ENCODE results near the gene OR6C75. TPM values are rescaled to one million over a fixed set of nuclear protein-coding genes. Genes with fewer than 3 reads are reported as not detected.
A peak's percentile ranks its signal among the peaks of the same experiment; 100 is the strongest.

Gene OR6C75
- total and polyA plus RNA-seq, 9 of the 15 experiments (the other 6 are each of a cell fraction or from before 2014, with no cell fraction given), result not detected

- H3K4me2 ChIP-seq (ENCODE audit: insufficient read depth, low read length), result no peak overlapping the region
- H3K4me1 ChIP-seq (replicated peaks in 1 of 2; ENCODE audit: control insufficient read depth in 2 of 2, insufficient read depth in 2 of 2, low read length in 2 of 2), result peaks cover 0 to 10% of the 10 kb centered on the region in 2 experiments; a peak in 3 of 5 replicates
- no peak for DNase-seq (ENCODE audit: extremely low read depth in 1 of 4, low spot score in 3 of 4)
- intact Hi-C loops (cut with micrococcal nuclease), result no loop called here
- TF ChIP-seq MECOM (CRISPR knock-in tag; IDR thresholded peaks at IDR 0.05), result no peak
- TF ChIP-seq ZNF316 (IDR thresholded peaks at IDR 0.05), result 0 out of 2 replicates have a peak, but pooled peaks have one; percentile 6
- no peak overlapping the region for H2AFZ ChIP-seq (ENCODE audit: low read depth, low read length)
- in situ Hi-C loops (cut with MboI), result no loop called here
- BruUV-seq (replicated peaks), result no TSS peak
- no peak overlapping the region for H3K4me3 ChIP-seq
- 17% methylated on average over 1 of the region's 1 CpG for WGBS (ENCODE audit: insufficient coverage, low coverage, missing lambda C conversion rate)
- H3K27me3 ChIP-seq (ENCODE audit: control insufficient read depth in 2 of 2, insufficient read depth in 2 of 2, low read length in 2 of 2), result no peaks in the 10 kb centered on the region; a peak in 1 of 5 replicates
- H3K36me3 ChIP-seq (ENCODE audit: control insufficient read depth, insufficient read depth, low read length), result no peaks in the 10 kb centered on the region
- ATAC-seq, result no peak
- no peak for FAIRE-seq
- H4K20me1 ChIP-seq (replicated peaks; ENCODE audit: control insufficient read depth, insufficient read depth, low read length), result no peaks in the 10 kb centered on the region
- ChIA-PET CTCF (ENCODE audit: low intra/inter-chr PET ratio) (no interaction called here), POLR2A (no interaction called here)
- no peaks in the 10 kb centered on the region for H3K9me3 ChIP-seq (replicated peaks; ENCODE audit: control insufficient read depth, insufficient read depth, low read depth, low read length)
- no peak overlapping the region for H3K27ac ChIP-seq (ENCODE audit: extremely low read depth, low read depth, low read length)
- no peaks in the 10 kb centered on the region for H3K9me1 ChIP-seq (ENCODE audit: control insufficient read depth, insufficient read depth, low read length)
- no peaks in the 10 kb centered on the region for H3K79me2 ChIP-seq (ENCODE audit: control insufficient read depth, insufficient read depth, low read length)
- H3K9ac ChIP-seq (ENCODE audit: insufficient read depth in 1 of 2, low read depth in 2 of 2, low read length in 2 of 2), result no peak overlapping the region
These were observed 54.2 kb downstream of the OR6C75 start for GRCh38 chr12:55416961-55417360.

Other genes with a start within 250 kb of the OR6C75 start
Only the 7 nearest of the 13 such genes appear.
- not detected in 2 replicates for gene OR6C6, start 66.4 kb upstream of the OR6C75 start, total RNA-seq (2014; rRNA removed)
- gene OR6C6, start 66.4 kb upstream of the OR6C75 start, total RNA-seq (2014; rRNA removed; fragmentation: Illumina TruSeq; extraction: Trizol), result not detected in 2 replicates
- gene OR6C6, start 66.4 kb upstream of the OR6C75 start, total RNA-seq (2015; rRNA removed; fragmentation: Illumina TruSeq; extraction: Trizol), result not detected in 2 replicates
- not detected in 2 replicates for gene OR6C6, start 66.4 kb upstream of the OR6C75 start, total RNA-seq (2021)
- gene OR6C6, start 66.4 kb upstream of the OR6C75 start, polyA plus RNA-seq (2011; rRNA removed), result not detected in 2 replicates
- not detected in 2 replicates for gene OR6C6, start 66.4 kb upstream of the OR6C75 start, polyA plus RNA-seq (2014; fragmentation: Illumina TruSeq; extraction: Trizol)
- not detected for gene OR6C6, start 66.4 kb upstream of the OR6C75 start, polyA plus RNA-seq (2014; fragmentation: Nextera tagmentation; extraction: Ambion mirVana)
- not detected in 2 replicates for gene OR6C6, start 66.4 kb upstream of the OR6C75 start, polyA plus RNA-seq (2014; rRNA removed)
- gene OR6C1, start 48.6 kb upstream of the OR6C75 start, total RNA-seq (2014; rRNA removed), result not detected in 2 replicates
- not detected in 2 replicates for gene OR6C1, start 48.6 kb upstream of the OR6C75 start, total RNA-seq (2014; rRNA removed; fragmentation: Illumina TruSeq; extraction: Trizol)
- gene OR6C1, start 48.6 kb upstream of the OR6C75 start, total RNA-seq (2015; rRNA removed; fragmentation: Illumina TruSeq; extraction: Trizol), result not detected in 2 replicates
- not detected in 2 replicates for gene OR6C1, start 48.6 kb upstream of the OR6C75 start, total RNA-seq (2021)
- not detected in 2 replicates for gene OR6C1, start 48.6 kb upstream of the OR6C75 start, polyA plus RNA-seq (2011; rRNA removed)
- not detected in 2 replicates for gene OR6C1, start 48.6 kb upstream of the OR6C75 start, polyA plus RNA-seq (2014; fragmentation: Illumina TruSeq; extraction: Trizol)
- not detected for gene OR6C1, start 48.6 kb upstream of the OR6C75 start, polyA plus RNA-seq (2014; fragmentation: Nextera tagmentation; extraction: Ambion mirVana)
- gene OR6C1, start 48.6 kb upstream of the OR6C75 start, polyA plus RNA-seq (2014; rRNA removed), result not detected in 2 replicates
- gene OR6C3, start 32.2 kb upstream of the OR6C75 start, total RNA-seq (2014; rRNA removed), result not detected in 2 replicates
- gene OR6C3, start 32.2 kb upstream of the OR6C75 start, total RNA-seq (2014; rRNA removed; fragmentation: Illumina TruSeq; extraction: Trizol), result not detected in 2 replicates
- gene OR6C3, start 32.2 kb upstream of the OR6C75 start, total RNA-seq (2015; rRNA removed; fragmentation: Illumina TruSeq; extraction: Trizol), result not detected in 2 replicates
- not detected in 2 replicates for gene OR6C3, start 32.2 kb upstream of the OR6C75 start, total RNA-seq (2021)
- not detected in 2 replicates for gene OR6C3, start 32.2 kb upstream of the OR6C75 start, polyA plus RNA-seq (2011; rRNA removed)
- gene OR6C3, start 32.2 kb upstream of the OR6C75 start, polyA plus RNA-seq (2014; fragmentation: Illumina TruSeq; extraction: Trizol), result not detected in 2 replicates
- gene OR6C3, start 32.2 kb upstream of the OR6C75 start, polyA plus RNA-seq (2014; fragmentation: Nextera tagmentation; extraction: Ambion mirVana), result not detected
- gene OR6C3, start 32.2 kb upstream of the OR6C75 start, polyA plus RNA-seq (2014; rRNA removed), result not detected in 2 replicates
- gene OR6C65, start 37.6 kb downstream of the OR6C75 start, total RNA-seq (2014; rRNA removed), result not detected in 2 replicates
- gene OR6C65, start 37.6 kb downstream of the OR6C75 start, total RNA-seq (2014; rRNA removed; fragmentation: Illumina TruSeq; extraction: Trizol), result not detected in 2 replicates
- not detected in 2 replicates for gene OR6C65, start 37.6 kb downstream of the OR6C75 start, total RNA-seq (2015; rRNA removed; fragmentation: Illumina TruSeq; extraction: Trizol)
- not detected in 2 replicates for gene OR6C65, start 37.6 kb downstream of the OR6C75 start, total RNA-seq (2021)
- gene OR6C65, start 37.6 kb downstream of the OR6C75 start, polyA plus RNA-seq (2011; rRNA removed), result not detected in 2 replicates
- not detected in 2 replicates for gene OR6C65, start 37.6 kb downstream of the OR6C75 start, polyA plus RNA-seq (2014; fragmentation: Illumina TruSeq; extraction: Trizol)
- not detected for gene OR6C65, start 37.6 kb downstream of the OR6C75 start, polyA plus RNA-seq (2014; fragmentation: Nextera tagmentation; extraction: Ambion mirVana)
- not detected in 2 replicates for gene OR6C65, start 37.6 kb downstream of the OR6C75 start, polyA plus RNA-seq (2014; rRNA removed)
- not detected in 2 replicates for gene OR6C76, start 63.3 kb downstream of the OR6C75 start, total RNA-seq (2014; rRNA removed)
- gene OR6C76, start 63.3 kb downstream of the OR6C75 start, total RNA-seq (2014; rRNA removed; fragmentation: Illumina TruSeq; extraction: Trizol), result not detected in 2 replicates
- not detected in 2 replicates for gene OR6C76, start 63.3 kb downstream of the OR6C75 start, total RNA-seq (2015; rRNA removed; fragmentation: Illumina TruSeq; extraction: Trizol)
- gene OR6C76, start 63.3 kb downstream of the OR6C75 start, total RNA-seq (2021), result not detected in 2 replicates
- gene OR6C76, start 63.3 kb downstream of the OR6C75 start, polyA plus RNA-seq (2011; rRNA removed), result not detected in 2 replicates
- gene OR6C76, start 63.3 kb downstream of the OR6C75 start, polyA plus RNA-seq (2014; fragmentation: Illumina TruSeq; extraction: Trizol), result not detected in 2 replicates
- not detected for gene OR6C76, start 63.3 kb downstream of the OR6C75 start, polyA plus RNA-seq (2014; fragmentation: Nextera tagmentation; extraction: Ambion mirVana)
- not detected in 2 replicates for gene OR6C76, start 63.3 kb downstream of the OR6C75 start, polyA plus RNA-seq (2014; rRNA removed)
- gene OR6C2, start 81.1 kb downstream of the OR6C75 start, total RNA-seq (2014; rRNA removed), result not detected in 2 replicates
- gene OR6C2, start 81.1 kb downstream of the OR6C75 start, total RNA-seq (2014; rRNA removed; fragmentation: Illumina TruSeq; extraction: Trizol), result not detected in 2 replicates
- gene OR6C2, start 81.1 kb downstream of the OR6C75 start, total RNA-seq (2015; rRNA removed; fragmentation: Illumina TruSeq; extraction: Trizol), result not detected in 2 replicates
- not detected in 2 replicates for gene OR6C2, start 81.1 kb downstream of the OR6C75 start, total RNA-seq (2021)
- not detected in 2 replicates for gene OR6C2, start 81.1 kb downstream of the OR6C75 start, polyA plus RNA-seq (2011; rRNA removed)
- gene OR6C2, start 81.1 kb downstream of the OR6C75 start, polyA plus RNA-seq (2014; fragmentation: Illumina TruSeq; extraction: Trizol), result not detected in 2 replicates
- gene OR6C2, start 81.1 kb downstream of the OR6C75 start, polyA plus RNA-seq (2014; fragmentation: Nextera tagmentation; extraction: Ambion mirVana), result not detected
- not detected in 2 replicates for gene OR6C2, start 81.1 kb downstream of the OR6C75 start, polyA plus RNA-seq (2014; rRNA removed)
- not detected in 2 replicates for gene OR6C70, start 107.2 kb downstream of the OR6C75 start, total RNA-seq (2014; rRNA removed)
- gene OR6C70, start 107.2 kb downstream of the OR6C75 start, total RNA-seq (2014; rRNA removed; fragmentation: Illumina TruSeq; extraction: Trizol), result not detected in 2 replicates
- not detected in 2 replicates for gene OR6C70, start 107.2 kb downstream of the OR6C75 start, total RNA-seq (2015; rRNA removed; fragmentation: Illumina TruSeq; extraction: Trizol)
- gene OR6C70, start 107.2 kb downstream of the OR6C75 start, total RNA-seq (2021), result not detected in 2 replicates
- gene OR6C70, start 107.2 kb downstream of the OR6C75 start, polyA plus RNA-seq (2011; rRNA removed), result not detected in 2 replicates
- gene OR6C70, start 107.2 kb downstream of the OR6C75 start, polyA plus RNA-seq (2014; fragmentation: Illumina TruSeq; extraction: Trizol), result not detected in 2 replicates
- not detected for gene OR6C70, start 107.2 kb downstream of the OR6C75 start, polyA plus RNA-seq (2014; fragmentation: Nextera tagmentation; extraction: Ambion mirVana)
- not detected in 2 replicates for gene OR6C70, start 107.2 kb downstream of the OR6C75 start, polyA plus RNA-seq (2014; rRNA removed)

All from K562 (cell line).